T-cell (primary cell): ENCODE measurements around the gene TAF11L8. TPM values are rescaled to one million over a fixed set of nuclear protein-coding genes. Genes with fewer than 3 reads are reported as not detected.
"Not testable (repeated sequence)": the region's sequence is repeated elsewhere in the genome, so short reads cannot be mapped to it uniquely, and the experiment has no call there.

Experiments
- ATAC-seq, 4 experiments: fragments of 200-7000 bp in 3 of 4; fragments of 150-1000 bp in 1 of 4; cut with Tn5 transposase; replicated peaks in 1 of 4; 1 replicate in 3 of 4; 2 replicates in 1 of 4; pipeline ENCODE4 v1.10.0; 2021; ENCODE audit warnings: moderate library complexity in 3 of 4, mild to moderate bottlenecking in 2 of 4, moderate number of reproducible peaks in 1 of 4
- CTCF ChIA-PET, 2 donors: fragments of 300-600 bp; sonication (Branson Sonifier 250); formaldehyde crosslinking; loops; one replicate each; lab custom pipeline; 2022; ENCODE audit warnings: antibody characterized with exemption in 2 of 2; lab: Charles Lee
- POLR2A ChIA-PET, 2 donors: fragments of 300-600 bp; sonication (Branson Sonifier 250); formaldehyde crosslinking; loops; one replicate each; lab custom pipeline; 2022; ENCODE audit warnings: antibody characterized with exemption in 2 of 2; lab: Charles Lee
- DNase-seq, 35 experiments: peaks; one replicate each; pipeline versions ENCODE4 v3.0.0 to v3.0.0-alpha.2; 2013 to 2023
- H3K27ac ChIP-seq: one replicate; pipeline ENCODE4 v1.5.1; 2013; ENCODE audit warnings: low read length
- H3K27me3 ChIP-seq, 2 experiments: replicated peaks in 1 of 2; 1 replicate in 1 of 2; 2 replicates in 1 of 2; pipeline versions ENCODE4 v1.6.1 to v1.7.0; 2013; ENCODE audit warnings: low read length in 1 of 2, mixed read lengths in 1 of 2; ENCODE audit not compliant: control insufficient read depth in 2 of 2, insufficient read depth in 2 of 2; ENCODE audit errors: extremely low read depth in 1 of 2
- H3K36me3 ChIP-seq, 2 donors: 1 replicate in 1 of 2; 2 replicates in 1 of 2; pipeline versions ENCODE4 v1.6.1 to v1.7.0; 2013; ENCODE audit warnings: low read length in 1 of 2; ENCODE audit not compliant: control insufficient read depth in 2 of 2, insufficient read depth in 1 of 2; ENCODE audit errors: extremely low read depth in 1 of 2
- H3K4me1 ChIP-seq, 2 experiments: 1 replicate in 1 of 2; 2 replicates in 1 of 2; pipeline versions ENCODE4 v1.6.1 to v1.7.0; 2013; ENCODE audit warnings: low read length in 2 of 2, mixed read lengths in 1 of 2; ENCODE audit not compliant: insufficient read depth in 2 of 2, control insufficient read depth in 1 of 2; ENCODE audit errors: extremely low read depth in 1 of 2
- H3K4me3 ChIP-seq, 2 donors: 1 replicate in 1 of 2; 2 replicates in 1 of 2; pipeline versions ENCODE4 v1.5.1 to v1.7.0; 2013; ENCODE audit warnings: mild to moderate bottlenecking in 2 of 2, low read length in 1 of 2, moderate library complexity in 1 of 2; ENCODE audit not compliant: control insufficient read depth in 1 of 2; ENCODE audit errors: extremely low read depth in 1 of 2
- H3K9me3 ChIP-seq: 2 replicates; pipeline ENCODE4 v1.7.0; 2013
- H3K27ac Mint-ChIP-seq, 2 donors: one replicate each; pipeline ENCODE4 v1.8.0; 2020 to 2021; ENCODE audit warnings: mild to moderate bottlenecking in 2 of 2, mixed read lengths in 2 of 2
- H3K27me3 Mint-ChIP-seq, 2 donors: one replicate each; pipeline ENCODE4 v1.8.0; 2021 to 2022; ENCODE audit warnings: mixed read lengths in 2 of 2
- H3K36me3 Mint-ChIP-seq: one replicate; pipeline ENCODE4 v1.8.0; 2021; ENCODE audit warnings: mixed read lengths
- H3K4me1 Mint-ChIP-seq, 3 donors: one replicate each; pipeline ENCODE4 v1.8.0; 2020 to 2022; ENCODE audit warnings: mixed read lengths in 3 of 3, mild to moderate bottlenecking in 1 of 3
- H3K4me3 Mint-ChIP-seq, 3 donors: one replicate each; pipeline ENCODE4 v1.8.0; 2020 to 2022; ENCODE audit warnings: mild to moderate bottlenecking in 3 of 3, mixed read lengths in 3 of 3, moderate library complexity in 3 of 3
- H3K9me3 Mint-ChIP-seq, 3 donors: one replicate each; pipeline ENCODE4 v1.8.0; 2020 to 2022; ENCODE audit warnings: mixed read lengths in 3 of 3
- WGBS: methylation state at CpG from one replicate; pipeline ENCODE4 v1.1.5; 2013; ENCODE audit warnings: missing lambda C conversion rate; ENCODE audit not compliant: insufficient coverage; 5-methylcytosine and 5-hydroxymethylcytosine counted together
- total RNA-seq, 35 experiments: library from RNA in 6 of 35; stranded (reverse) in 6 of 35; fragments of 120-200 nt in 1 of 35; gene quantifications; one replicate each; pipeline versions ENCODE4 v1.2.1 to v1.2.4 and lab custom pipeline; 2013 to 2026

TAF11L8 gene
- total RNA-seq, 5 donors from 2014 or later (not counting 1 experiment from before 2014, with no cell fraction given), result not detected

DNA sequence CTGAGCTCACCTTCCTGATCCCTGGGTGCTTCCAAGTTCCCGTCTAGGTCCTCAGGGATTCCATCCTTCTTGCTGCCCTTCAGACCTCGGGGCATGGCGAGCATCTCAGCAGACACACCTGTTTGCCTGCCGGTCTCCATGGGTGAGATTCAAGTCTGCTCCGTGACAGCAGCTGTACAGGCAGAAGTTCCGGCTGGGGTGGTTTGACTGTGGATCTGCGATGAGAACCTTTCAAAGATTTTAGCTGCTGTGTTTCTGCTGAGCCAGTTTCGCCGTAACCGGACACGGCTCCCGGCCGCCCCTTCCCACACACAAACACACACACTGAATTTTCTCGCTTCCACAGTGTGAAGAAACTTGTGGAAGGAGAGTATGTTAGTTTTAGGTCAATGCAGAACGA, 3.5 kb upstream of the TAF11L8 start, which contains the start of gene TAF11L9:
TSS of gene TAF11L9 (minus strand) at position 140 of the 400 bp plus-strand sequence.
- H3K4me3 ChIP-seq, H3K27ac Mint-ChIP-seq, H3K9me3 ChIP-seq, H3K9me3 Mint-ChIP-seq, H3K27me3 Mint-ChIP-seq, H3K27ac ChIP-seq, CTCF ChIA-PET, H3K4me1 ChIP-seq, H3K36me3 ChIP-seq, H3K4me1 Mint-ChIP-seq, ATAC-seq, H3K36me3 Mint-ChIP-seq, POLR2A ChIA-PET, H3K27me3 ChIP-seq, DNase-seq, H3K4me3 Mint-ChIP-seq: not testable (repeated sequence)
- WGBS, result no CpG with 5 or more reads among the region's 15 CpGs

DNA sequence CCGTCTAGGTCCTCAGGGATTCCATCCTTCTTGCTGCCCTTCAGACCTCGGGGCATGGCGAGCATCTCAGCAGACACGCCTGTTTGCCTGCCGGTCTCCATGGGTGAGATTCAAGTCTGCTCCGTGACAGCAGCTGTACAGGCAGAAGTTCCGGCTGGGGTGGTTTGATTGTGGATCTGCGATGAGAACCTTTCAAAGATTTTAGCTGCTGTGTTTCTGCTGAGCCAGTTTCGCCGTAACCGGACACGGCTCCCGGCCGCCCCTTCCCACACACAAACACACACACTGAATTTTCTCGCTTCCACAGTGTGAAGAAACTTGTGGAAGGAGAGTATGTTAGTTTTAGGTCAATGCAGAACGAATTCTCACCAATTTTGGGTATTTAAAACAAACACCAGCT, 5.1 kb downstream of the TAF11L8 start, which contains the start of gene TAF11L7:
TSS of gene TAF11L7 (minus strand) at position 101 of the 400 bp plus-strand sequence.
- ATAC-seq, POLR2A ChIA-PET: not testable (repeated sequence)

More for the DNA sequence above, 5.1 kb downstream of the TAF11L8 start, which contains the start of gene TAF11L7:
- H3K36me3 Mint-ChIP-seq, H3K27ac ChIP-seq, H3K9me3 Mint-ChIP-seq, H3K9me3 ChIP-seq, H3K4me3 ChIP-seq, H3K4me3 Mint-ChIP-seq, CTCF ChIA-PET, H3K27me3 ChIP-seq, H3K27me3 Mint-ChIP-seq, H3K27ac Mint-ChIP-seq, DNase-seq, H3K36me3 ChIP-seq, H3K4me1 ChIP-seq, H3K4me1 Mint-ChIP-seq: not testable (repeated sequence)
- WGBS, result no CpG with 5 or more reads among the region's 16 CpGs

Other genes with a start within 250 kb of the TAF11L8 start
- not detected for gene TAF11L2, start 92.7 kb downstream of the TAF11L8 start, total RNA-seq
- gene TAF11L3, start 72.6 kb downstream of the TAF11L8 start, total RNA-seq, result not detected
- gene TAF11L4, start 69.2 kb downstream of the TAF11L8 start, total RNA-seq, result not detected
- not detected for gene TAF11L5, start 65.7 kb downstream of the TAF11L8 start, total RNA-seq
- gene TAF11L6, start 62.3 kb downstream of the TAF11L8 start, total RNA-seq, result not detected
- not detected for gene TAF11L7, start 5.2 kb downstream of the TAF11L8 start, total RNA-seq
- not detected for gene TAF11L9, start 3.4 kb upstream of the TAF11L8 start, total RNA-seq
- not detected for gene TAF11L10, start 6.9 kb upstream of the TAF11L8 start, total RNA-seq
- gene TAF11L11, start 13.2 kb upstream of the TAF11L8 start, total RNA-seq, result not detected
- gene TAF11L12, start 19.4 kb upstream of the TAF11L8 start, total RNA-seq, result not detected
- not detected for gene TAF11L13, start 41.1 kb upstream of the TAF11L8 start, total RNA-seq
- not detected for gene TAF11L14, start 43.5 kb upstream of the TAF11L8 start, total RNA-seq